22Rv1 (cell line): ENCODE results near the gene HRG.

Experiments
- H3K27ac ChIP-seq: fragments of 450-650 bp; 2 replicates; pipeline ENCODE4 v1.5.1; 2017
- ZFX ChIP-seq: fragments of 450-650 bp; IDR thresholded peaks from 2 replicates; pipeline ENCODE4 v1.6.1; 2017; ENCODE audit warnings: antibody characterized with exemption, borderline replicate concordance
- TF ChIP-seq, protein P1 (sequence below): fragments of 450-650 bp; IDR thresholded peaks from 2 replicates; pipeline ENCODE4 v1.5.1; 2017; ENCODE audit warnings: mild to moderate bottlenecking

Gene HRG

GRCh38 chr3:186639778-186640472 is 25.9 kb upstream of the HRG start, which contains the start of gene FETUB:
FETUB (plus strand) TSS chr3:186640399; CDS start chr3:186640461, 62 bp downstream.
- H3K27ac ChIP-seq, result no peak within 1 kb of the TSS
- TF ChIP-seq, protein P1, sequence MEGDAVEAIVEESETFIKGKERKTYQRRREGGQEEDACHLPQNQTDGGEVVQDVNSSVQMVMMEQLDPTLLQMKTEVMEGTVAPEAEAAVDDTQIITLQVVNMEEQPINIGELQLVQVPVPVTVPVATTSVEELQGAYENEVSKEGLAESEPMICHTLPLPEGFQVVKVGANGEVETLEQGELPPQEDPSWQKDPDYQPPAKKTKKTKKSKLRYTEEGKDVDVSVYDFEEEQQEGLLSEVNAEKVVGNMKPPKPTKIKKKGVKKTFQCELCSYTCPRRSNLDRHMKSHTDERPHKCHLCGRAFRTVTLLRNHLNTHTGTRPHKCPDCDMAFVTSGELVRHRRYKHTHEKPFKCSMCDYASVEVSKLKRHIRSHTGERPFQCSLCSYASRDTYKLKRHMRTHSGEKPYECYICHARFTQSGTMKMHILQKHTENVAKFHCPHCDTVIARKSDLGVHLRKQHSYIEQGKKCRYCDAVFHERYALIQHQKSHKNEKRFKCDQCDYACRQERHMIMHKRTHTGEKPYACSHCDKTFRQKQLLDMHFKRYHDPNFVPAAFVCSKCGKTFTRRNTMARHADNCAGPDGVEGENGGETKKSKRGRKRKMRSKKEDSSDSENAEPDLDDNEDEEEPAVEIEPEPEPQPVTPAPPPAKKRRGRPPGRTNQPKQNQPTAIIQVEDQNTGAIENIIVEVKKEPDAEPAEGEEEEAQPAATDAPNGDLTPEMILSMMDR, result no peak
- no peak for TF ChIP-seq ZFX

GRCh38 chr3:186640473-186640818 is 25.4 kb upstream of the HRG start:
- no peak for TF ChIP-seq ZFX
- TF ChIP-seq, protein P1, result no peak
- no peak overlapping the region for H3K27ac ChIP-seq

DNA sequence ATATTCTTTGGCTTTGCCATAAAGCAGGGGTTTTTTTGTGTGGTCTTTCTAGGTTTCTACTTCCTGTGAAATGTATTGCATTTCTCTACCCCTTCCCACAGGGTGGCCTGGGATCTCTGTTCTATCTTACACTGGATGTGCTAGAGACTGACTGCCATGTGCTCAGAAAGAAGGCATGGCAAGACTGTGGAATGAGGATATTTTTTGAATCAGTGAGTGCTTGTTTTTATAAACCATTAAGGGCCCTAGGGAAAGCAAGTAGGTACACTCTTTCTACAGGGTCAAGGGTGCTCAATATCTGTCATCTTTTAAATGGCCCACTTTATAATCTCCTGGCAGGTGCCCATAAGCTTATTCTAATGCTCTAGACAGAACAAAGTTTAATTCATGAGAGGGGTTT is 24.9 kb upstream of the HRG start:
- H3K27ac ChIP-seq, result no peak overlapping the region
- TF ChIP-seq, protein P1, result no peak
- TF ChIP-seq ZFX, result no peak

- H3K27ac ChIP-seq, result no peak overlapping the region
- no peak for TF ChIP-seq ZFX
- TF ChIP-seq, protein P1, result no peak
Observed at GRCh38 chr3:186642014-186642413, 23.8 kb upstream of the HRG start.

- H3K27ac ChIP-seq, result no peak overlapping the region
- TF ChIP-seq, protein P1, result no peak
- no peak for TF ChIP-seq ZFX
Observed at GRCh38 chr3:186643493-186643892, 22.3 kb upstream of the HRG start.

GRCh38 chr3:186644683-186645082 is 21.1 kb upstream of the HRG start:
- H3K27ac ChIP-seq, result no peak overlapping the region
- TF ChIP-seq ZFX, result no peak
- TF ChIP-seq, protein P1, result no peak

GRCh38 chr3:186646106-186646505 is 19.7 kb upstream of the HRG start:
- H3K27ac ChIP-seq, result no peak overlapping the region
- TF ChIP-seq, protein P1, result no peak
- no peak for TF ChIP-seq ZFX
